ENCODE data around the gene TUT4. TPM values are rescaled to one million over a fixed set of nuclear protein-coding genes. Genes with fewer than 3 reads are reported as not detected.

The TUT4 gene
- total and polyA plus RNA-seq, 8 donors = 37.5 to 138 (median 116) TPM

DNA sequence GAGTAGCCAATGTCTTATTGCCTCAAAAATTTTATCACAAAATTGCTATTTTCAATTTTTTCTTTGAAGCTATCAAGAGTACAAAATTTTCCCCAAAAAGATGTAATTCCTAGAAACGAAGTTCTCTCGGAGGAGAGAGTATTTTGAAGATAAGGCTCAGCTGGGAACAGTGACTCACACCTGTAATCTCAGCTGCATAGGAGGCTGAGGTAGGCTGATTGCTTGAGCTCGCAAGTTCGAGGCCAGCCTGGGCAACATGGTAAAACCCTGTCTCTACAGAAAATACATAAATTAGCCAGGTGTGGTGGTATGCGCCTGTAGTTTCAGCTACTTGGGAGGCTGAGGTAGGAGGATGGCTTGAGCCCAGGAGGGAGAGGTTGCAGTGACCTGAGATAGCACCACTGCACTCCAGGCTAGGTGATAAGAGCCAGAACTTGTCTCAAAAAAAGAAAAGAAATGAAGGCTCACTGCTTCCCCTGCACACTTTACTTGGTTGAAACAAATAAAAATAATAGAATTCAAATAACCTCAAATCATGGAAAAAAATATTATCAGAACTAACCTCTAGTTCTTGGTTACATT lies 22.2 kb downstream of the TUT4 start:
- Histone ChIP-seq H3K27me3 (no peaks in the 10 kb centered on the region), H3K9me3 (no peaks in the 10 kb centered on the region), H3K4me3 (no peak overlapping the region), H3K36me3 (peaks cover 0 to 19% of the 10 kb centered on the region in 2 donors), H3K27ac (no peak overlapping the region), H3K4me1 (peaks cover 0 to 33% of the 10 kb centered on the region in 2 donors)
- no peak for DNase-seq
- ATAC-seq = no peak
- intact Hi-C loops (cut with DNase I) = no loop called here
- TF ChIP-seq, protein P1, sequence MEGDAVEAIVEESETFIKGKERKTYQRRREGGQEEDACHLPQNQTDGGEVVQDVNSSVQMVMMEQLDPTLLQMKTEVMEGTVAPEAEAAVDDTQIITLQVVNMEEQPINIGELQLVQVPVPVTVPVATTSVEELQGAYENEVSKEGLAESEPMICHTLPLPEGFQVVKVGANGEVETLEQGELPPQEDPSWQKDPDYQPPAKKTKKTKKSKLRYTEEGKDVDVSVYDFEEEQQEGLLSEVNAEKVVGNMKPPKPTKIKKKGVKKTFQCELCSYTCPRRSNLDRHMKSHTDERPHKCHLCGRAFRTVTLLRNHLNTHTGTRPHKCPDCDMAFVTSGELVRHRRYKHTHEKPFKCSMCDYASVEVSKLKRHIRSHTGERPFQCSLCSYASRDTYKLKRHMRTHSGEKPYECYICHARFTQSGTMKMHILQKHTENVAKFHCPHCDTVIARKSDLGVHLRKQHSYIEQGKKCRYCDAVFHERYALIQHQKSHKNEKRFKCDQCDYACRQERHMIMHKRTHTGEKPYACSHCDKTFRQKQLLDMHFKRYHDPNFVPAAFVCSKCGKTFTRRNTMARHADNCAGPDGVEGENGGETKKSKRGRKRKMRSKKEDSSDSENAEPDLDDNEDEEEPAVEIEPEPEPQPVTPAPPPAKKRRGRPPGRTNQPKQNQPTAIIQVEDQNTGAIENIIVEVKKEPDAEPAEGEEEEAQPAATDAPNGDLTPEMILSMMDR (IDR thresholded peaks at IDR 0.05) = no peak

DNA sequence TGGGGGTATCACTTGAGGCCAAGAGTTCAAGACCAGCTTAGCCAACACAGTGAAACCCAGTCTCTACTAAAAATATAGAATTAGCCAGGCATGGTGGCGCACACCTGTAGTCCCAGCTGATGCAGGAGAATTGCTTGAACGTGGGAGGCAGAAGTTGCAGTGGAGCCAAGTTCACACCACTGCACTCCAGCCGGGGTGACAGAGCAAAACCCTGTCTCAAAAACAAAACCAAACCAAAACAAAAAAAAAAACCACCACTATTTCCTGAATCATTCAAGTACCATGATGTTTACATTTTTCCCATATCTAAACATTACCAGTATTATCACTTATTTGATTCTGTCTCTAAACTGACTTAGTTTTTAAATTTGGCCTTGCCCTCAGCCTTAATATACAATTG lies 29.5 kb downstream of the TUT4 start:
- intact Hi-C loops (cut with DNase I) = no loop called here
- Histone ChIP-seq H3K36me3 (peaks cover 0 to 40% of the 10 kb centered on the region in 2 donors), H3K27ac (no peak overlapping the region), H3K9me3 (no peaks in the 10 kb centered on the region), H3K4me1 (no peaks in the 10 kb centered on the region), H3K27me3 (no peaks in the 10 kb centered on the region), H3K4me3 (no peak overlapping the region)
- no peak for ATAC-seq
- no peak for DNase-seq
- TF ChIP-seq, protein P1 (IDR thresholded peaks at IDR 0.05) = no peak

DNA sequence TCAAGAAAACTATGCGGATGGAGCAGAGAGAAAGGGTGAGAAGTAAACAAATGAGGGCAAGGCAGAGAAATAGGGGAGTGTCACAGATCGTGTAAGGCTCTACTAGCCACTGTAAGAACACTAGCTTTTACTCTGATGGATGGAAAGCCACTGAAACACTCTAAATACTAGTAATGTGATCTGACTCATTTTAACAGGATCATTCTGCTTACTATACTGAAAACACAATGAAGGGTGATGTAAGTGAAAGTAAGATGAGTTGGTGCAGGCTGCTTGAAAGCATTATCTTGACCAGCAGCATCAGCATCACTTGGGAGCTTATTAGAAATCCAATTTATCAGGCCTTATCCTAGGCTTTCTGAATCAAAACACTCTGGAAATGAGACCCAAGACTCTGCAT lies 32.7 kb downstream of the TUT4 start:
- no peaks in the 10 kb centered on the region for H3K27me3 ChIP-seq
- H3K9me3 ChIP-seq = no peaks in the 10 kb centered on the region
- TF ChIP-seq, protein P1 (IDR thresholded peaks at IDR 0.05) = no peak
- no peak overlapping the region for H3K27ac ChIP-seq
- H3K4me1 ChIP-seq = no peaks in the 10 kb centered on the region
- no peak overlapping the region for H3K4me3 ChIP-seq
- DNase-seq = no peak
- intact Hi-C loops (cut with DNase I) = no loop called here
- no peak for ATAC-seq
- H3K36me3 ChIP-seq = peaks cover 0 to 23% of the 10 kb centered on the region in 2 donors

DNA sequence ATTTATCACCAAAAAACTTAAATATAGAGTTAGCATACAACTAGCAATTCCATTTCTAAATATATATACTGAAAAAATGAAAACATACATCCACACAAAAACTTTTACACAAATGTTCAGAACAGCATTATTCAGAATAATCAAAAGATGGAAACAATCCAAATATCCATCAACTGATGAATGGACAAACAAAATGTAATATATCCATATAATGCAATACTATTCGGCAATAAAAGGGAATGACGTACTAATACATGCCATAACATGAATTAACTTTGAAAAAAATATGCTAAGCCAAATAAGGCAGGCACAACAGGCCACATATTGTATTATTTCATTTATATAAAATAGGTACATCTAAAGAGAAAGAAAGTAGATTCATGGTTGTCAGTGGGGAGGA lies 33.9 kb downstream of the TUT4 start:
- ATAC-seq (no peak), DNase-seq (no peak)
- intact Hi-C loops (cut with DNase I) = no loop called here
- TF ChIP-seq, protein P1 (IDR thresholded peaks at IDR 0.05) = no peak
- Histone ChIP-seq H3K27me3 (no peaks in the 10 kb centered on the region), H3K27ac (no peak overlapping the region), H3K4me1 (no peaks in the 10 kb centered on the region), H3K4me3 (no peak overlapping the region), H3K36me3 (peaks cover 0 to 22% of the 10 kb centered on the region in 2 donors), H3K9me3 (no peaks in the 10 kb centered on the region)

DNA sequence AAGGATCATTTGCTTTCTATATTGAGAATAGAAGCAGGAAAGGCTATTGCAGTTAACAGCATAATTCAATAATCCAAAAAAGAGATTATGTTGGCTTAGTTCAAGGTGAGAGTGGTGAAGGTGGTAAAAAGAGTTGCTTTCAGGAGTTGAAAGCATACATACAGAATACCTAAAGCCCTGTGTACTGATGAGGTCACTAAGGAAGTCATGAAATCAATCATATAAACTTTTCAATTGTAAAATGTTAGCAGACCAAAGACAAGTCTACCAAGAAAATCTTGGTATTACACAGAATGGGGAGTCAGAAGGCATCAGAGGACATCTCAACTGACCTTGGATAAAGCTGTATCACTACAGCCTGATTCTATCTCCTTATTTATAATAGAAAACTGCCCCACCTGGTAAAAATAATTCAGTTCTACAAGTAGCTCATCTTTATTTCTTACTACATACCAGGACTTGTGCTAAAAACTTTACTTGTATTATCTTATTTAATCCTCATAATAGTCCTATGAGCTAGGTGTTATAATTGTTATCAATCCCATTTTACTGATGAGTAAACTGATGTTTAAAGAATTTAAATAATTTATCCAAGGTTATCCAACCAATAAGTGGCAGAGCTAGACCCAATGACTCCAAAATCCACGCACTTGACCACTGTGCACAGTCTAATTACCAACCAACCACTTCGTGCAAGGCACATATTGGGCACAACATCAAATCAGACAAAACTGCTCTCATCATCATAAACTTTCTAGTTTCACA lies 40.9 kb downstream of the TUT4 start:
- no peaks in the 10 kb centered on the region for H3K9me3 ChIP-seq
- ATAC-seq (no peak), DNase-seq (no peak)
- H3K27ac ChIP-seq = no peak overlapping the region
- H3K27me3 ChIP-seq = no peaks in the 10 kb centered on the region
- intact Hi-C loops (cut with DNase I) = no loop called here
- no peaks in the 10 kb centered on the region for H3K4me1 ChIP-seq
- no peak overlapping the region for H3K4me3 ChIP-seq
- peaks cover 0 to 32% of the 10 kb centered on the region in 2 donors for H3K36me3 ChIP-seq
- TF ChIP-seq, protein P1 (IDR thresholded peaks at IDR 0.05) = no peak

Measured in left lung (tissue), 10 donors.